ENCODE data around the gene MAGI1.

Gene MAGI1

GRCh38 chr3:66010739-66011655, 27.7 kb downstream of the MAGI1 start:
- no peak for DNase-seq

- DNase-seq = no peak
Observed at GRCh38 chr3:66010348-66010738, 28.4 kb downstream of the MAGI1 start.

GRCh38 chr3:66004244-66004643, 34.5 kb downstream of the MAGI1 start:
- DNase-seq = no peak

- no peak for DNase-seq
Observed at GRCh38 chr3:66001626-66002025, 37.1 kb downstream of the MAGI1 start.

- DNase-seq = no peak
Observed at GRCh38 chr3:66000506-66000905, 38.2 kb downstream of the MAGI1 start.

GRCh38 chr3:65999606-66000005, 39.1 kb downstream of the MAGI1 start:
- no peak for DNase-seq

- DNase-seq = no peak
Observed at GRCh38 chr3:65996589-65996988, 42.1 kb downstream of the MAGI1 start.

- DNase-seq = no peak
Observed at GRCh38 chr3:65995515-65995914, 43.2 kb downstream of the MAGI1 start.

- no peak for DNase-seq
Observed at GRCh38 chr3:65995030-65995429, 43.7 kb downstream of the MAGI1 start.

- no peak for DNase-seq
Observed at GRCh38 chr3:65993134-65993900, 45.4 kb downstream of the MAGI1 start.

GRCh38 chr3:65992106-65992505, 46.6 kb downstream of the MAGI1 start:
- no peak for DNase-seq

- DNase-seq = no peak
Observed at GRCh38 chr3:65988411-65989180, 50.1 kb downstream of the MAGI1 start.

GRCh38 chr3:65986285-65986684, 52.4 kb downstream of the MAGI1 start:
- DNase-seq = no peak

GRCh38 chr3:65984975-65985374, 53.7 kb downstream of the MAGI1 start:
- no peak for DNase-seq

GRCh38 chr3:65983100-65983499, 55.6 kb downstream of the MAGI1 start:
- DNase-seq = no peak

GRCh38 chr3:65979731-65980130, 59.0 kb downstream of the MAGI1 start:
- DNase-seq = no peak

GRCh38 chr3:65979162-65979561, 59.6 kb downstream of the MAGI1 start:
- no peak for DNase-seq

- DNase-seq = no peak
Observed at GRCh38 chr3:65978116-65978515, 60.6 kb downstream of the MAGI1 start.

- DNase-seq = no peak
Observed at GRCh38 chr3:65975032-65975431, 63.7 kb downstream of the MAGI1 start.

- DNase-seq = no peak
Observed at GRCh38 chr3:65974509-65974908, 64.2 kb downstream of the MAGI1 start.

GRCh38 chr3:65972765-65973164, 66.0 kb downstream of the MAGI1 start:
- no peak for DNase-seq

GRCh38 chr3:65971293-65972252, 67.1 kb downstream of the MAGI1 start:
- DNase-seq = no peak
